CD4-positive, alpha-beta T cell treated with Interleukin-4 for 1 hour (primary cell): Measurements from ENCODE around the gene TRIM38.
A peak's percentile ranks its signal among the peaks of the same experiment; 100 is the strongest.

ENCODE experiments used
- DNase-seq, 2 donors: peaks; one replicate each; pipeline ENCODE4 v3.0.0-alpha.2; 2020 to 2022

The TRIM38 gene

DNA sequence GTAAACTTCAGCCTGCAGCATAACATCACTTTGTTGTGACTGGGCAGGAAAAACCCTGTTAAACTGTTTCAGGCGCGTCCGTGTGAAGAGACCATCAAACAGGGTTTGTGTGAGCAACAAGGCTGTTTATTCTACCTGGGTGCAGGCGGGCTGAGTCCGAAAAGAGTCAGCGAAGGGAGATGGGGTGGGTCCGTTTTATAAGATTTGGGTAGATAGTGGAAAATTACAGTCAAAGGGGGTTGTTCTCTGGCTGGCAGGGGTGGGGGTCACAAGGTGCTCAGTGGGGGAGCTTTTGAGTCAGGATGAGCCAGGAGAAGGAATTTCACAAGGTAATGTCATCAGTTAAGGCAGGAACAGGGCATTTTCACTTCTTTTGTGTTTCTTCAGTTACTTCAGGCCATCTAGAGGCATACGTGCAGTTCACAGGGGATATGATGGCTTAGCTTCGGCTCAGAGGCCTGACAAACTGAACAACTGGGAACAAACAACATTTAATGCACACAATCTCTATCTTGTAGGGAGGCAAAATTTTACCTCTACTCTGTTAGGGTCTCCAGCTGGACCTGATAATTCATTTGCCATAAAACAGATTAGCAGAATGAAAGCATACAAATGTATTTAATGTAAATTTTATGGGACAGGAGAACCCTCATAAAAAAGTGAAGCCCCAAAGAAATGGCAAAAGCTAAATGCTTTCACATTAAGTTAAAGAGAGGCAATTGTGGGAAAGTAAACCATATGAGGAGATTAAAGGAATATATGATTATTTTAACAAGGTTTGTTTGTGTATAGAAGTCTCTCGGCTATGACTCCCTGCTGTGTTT, 66.4 kb downstream of the TRIM38 start:
- no peak for DNase-seq

DNA sequence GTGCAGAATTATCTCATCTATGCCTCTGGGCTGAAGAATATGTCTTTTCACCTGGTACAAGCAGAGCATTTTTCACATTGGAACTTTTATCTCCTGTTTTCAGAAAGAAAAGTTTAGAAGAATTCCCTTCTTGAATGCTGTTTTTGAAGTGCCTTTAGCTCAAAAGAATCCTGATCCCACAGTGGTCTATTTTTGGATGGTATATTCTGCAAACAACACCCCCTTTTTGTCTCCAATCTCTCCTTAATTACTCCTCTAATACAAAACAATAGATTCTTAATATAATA, 66.9 kb downstream of the TRIM38 start:
- no peak for DNase-seq

DNA sequence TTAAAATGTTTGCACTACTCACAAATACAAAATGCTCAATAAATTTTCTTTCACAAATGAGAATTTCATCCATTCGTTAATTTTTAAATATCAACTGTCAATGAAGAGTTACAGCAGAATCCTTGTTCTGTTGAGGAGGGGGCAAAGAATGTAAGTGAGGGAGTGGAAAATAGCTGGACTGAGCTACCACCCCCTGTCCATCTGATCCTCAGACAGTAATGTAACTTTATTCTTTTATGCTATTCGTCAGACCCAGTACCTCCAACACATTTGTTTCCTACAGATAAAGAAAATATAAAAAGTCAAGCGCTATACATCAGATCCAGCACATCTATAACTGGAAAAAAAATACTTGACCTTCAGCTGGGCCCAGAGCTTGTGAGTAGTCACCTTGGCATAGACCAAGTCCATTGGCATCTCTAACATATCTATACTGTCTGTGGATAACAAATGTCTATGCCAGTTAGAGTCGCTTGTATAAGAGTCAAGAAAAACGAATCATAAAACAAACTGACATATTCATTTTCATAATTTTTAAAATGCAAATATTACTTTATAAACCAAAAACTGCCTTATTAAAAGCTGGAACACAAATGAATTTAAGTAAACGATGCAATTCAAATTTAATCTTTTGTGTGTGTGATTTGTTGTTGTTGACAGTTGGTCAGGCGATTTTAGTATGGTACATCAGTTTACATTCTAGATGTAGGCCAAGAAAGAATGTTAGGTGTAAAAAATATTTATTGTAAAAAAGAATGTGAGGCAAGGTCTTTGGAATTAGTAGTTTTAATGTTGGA, 67.5 kb downstream of the TRIM38 start:
- DNase-seq = no peak

DNA sequence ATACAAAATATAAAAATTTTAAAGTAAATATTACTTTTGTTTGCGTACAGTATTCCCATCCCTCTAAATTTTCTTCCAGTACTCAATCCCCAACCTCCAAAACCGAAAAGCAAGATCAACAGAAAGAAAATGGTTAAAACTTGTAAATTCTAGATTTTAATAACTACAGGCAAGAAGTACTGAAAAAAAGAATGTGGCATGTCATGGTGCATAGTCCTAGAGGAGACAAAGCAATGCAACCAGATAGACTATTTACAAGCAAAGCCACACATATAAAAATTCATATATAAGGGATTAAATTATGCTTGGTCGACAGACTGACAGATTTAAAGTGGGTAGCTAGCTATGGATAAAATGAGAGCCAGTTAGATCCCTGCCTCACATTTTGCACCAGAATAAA, 68.1 kb downstream of the TRIM38 start:
- no peak for DNase-seq

DNA sequence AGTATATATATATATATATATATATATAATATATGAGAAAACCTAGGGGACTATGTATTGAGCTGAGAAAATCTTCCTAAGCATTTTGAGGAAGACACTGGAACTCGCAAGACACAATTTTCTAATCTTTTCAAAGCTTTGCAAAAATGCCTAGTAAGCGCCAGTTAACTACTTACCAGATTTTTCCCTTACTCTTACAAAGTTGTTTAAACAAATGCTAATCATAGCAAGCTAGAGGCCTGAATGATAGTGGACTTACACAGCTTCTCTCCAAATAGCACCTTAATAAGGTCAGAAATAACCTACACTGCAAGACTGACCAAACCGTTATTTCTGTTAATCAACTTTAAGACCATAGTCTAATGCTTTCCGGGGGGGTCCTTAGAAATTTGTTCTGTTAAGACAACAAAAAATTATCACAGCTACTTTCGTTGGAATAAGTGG, 68.6 kb downstream of the TRIM38 start:
- peak in 1 of 2 donors; percentile 4 for DNase-seq

DNA sequence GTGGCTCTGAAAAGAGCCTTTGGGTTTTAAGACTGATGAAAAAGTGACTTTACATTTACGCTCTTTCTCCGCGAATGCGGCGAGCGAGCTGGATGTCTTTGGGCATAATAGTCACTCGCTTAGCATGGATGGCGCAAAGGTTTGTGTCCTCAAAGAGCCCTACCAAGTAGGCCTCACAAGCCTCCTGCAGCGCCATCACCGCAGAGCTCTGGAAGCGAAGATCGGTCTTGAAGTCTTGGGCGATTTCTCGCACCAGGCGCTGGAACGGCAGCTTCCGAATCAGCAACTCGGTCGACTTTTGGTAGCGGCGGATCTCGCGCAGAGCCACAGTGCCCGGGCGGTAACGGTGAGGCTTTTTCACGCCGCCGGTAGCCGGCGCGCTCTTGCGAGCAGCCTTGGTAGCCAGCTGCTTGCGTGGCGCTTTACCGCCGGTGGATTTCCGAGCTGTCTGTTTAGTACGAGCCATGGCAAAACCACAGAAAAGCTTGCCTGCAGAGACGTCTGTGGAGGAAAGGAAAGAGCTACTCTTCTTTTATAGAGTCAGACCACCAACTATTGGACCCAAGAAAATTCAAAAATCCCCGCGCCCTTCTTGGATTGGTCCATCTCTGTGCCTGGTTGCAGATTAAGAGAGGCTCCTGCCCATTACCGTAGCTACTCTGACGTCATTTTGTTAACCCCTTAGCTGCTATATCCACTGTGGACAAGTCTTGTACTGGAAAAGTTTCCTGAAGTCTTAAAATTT, 69.2 kb downstream of the TRIM38 start:
- DNase-seq = peak; percentile 93 to 95

DNA sequence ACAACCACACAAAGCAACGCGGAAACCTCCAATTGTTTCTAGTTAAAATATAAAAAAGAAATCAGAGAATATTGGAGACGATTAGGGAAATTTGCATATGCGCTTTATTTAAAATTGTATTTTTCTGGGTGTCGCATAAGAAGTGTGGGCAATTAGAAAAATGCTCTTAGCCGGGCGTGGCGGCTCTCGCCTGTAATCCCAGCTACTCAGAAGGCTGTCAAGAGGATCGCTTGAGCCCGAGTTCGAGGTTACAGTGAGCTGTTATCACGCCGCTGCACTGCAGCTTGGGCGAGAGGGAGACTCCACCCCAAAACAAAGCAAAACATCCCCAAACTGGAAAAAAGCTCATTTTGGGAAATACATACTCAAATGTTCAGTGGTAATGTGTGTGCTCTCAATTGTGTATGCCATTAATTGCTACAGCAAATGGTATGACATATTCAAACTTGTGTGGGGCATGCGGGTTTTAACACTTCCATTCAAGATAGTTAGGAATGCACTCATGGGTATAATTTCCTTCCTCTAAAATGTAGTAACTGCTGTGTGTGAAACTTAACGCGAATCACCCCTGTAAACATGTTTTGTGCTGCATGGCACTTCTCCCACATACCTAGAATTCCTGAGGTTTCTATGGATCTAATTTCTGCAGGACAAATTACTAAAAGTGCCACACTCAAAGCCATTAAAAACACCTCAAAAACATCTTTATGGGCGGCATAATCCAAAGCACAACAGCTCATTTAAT, 69.9 kb downstream of the TRIM38 start:
- peak in 1 of 2 donors; percentile 41 for DNase-seq

DNA sequence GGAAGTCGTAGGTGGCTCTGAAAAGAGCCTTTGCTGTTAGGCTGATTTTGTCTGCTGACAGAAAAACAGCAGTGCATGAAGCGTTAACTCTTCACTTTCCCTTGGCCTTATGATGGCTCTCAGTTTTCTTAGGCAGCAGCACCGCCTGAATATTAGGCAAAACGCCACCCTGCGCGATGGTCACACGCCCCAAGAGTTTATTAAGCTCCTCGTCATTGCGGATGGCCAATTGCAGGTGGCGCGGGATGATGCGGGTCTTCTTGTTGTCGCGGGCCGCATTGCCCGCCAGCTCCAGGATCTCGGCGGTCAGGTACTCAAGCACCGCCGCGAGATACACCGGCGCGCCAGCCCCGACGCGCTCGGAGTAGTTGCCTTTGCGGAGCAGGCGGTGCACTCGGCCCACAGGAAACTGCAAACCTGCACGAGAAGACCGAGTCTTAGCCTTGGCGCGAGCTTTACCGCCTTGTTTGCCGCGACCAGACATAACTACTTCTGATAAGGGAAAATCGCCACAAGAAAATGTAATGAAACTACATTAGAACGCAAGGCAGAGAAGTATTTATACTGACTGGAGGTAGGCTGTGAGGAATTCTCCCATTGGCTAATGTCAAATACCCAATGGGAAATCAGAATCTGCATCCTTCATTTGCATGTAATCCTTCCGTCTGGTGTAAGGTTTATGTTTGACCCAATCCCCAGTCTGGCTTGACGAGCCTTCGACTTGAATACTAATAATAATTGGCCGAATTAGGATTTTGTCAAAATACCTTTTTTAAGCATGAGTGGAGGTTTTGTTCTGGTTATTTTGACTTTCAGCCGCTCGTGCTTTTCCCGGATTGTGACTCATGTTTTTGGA, 70.7 kb downstream of the TRIM38 start:
- DNase-seq = peak; percentile 71 to 94

DNA sequence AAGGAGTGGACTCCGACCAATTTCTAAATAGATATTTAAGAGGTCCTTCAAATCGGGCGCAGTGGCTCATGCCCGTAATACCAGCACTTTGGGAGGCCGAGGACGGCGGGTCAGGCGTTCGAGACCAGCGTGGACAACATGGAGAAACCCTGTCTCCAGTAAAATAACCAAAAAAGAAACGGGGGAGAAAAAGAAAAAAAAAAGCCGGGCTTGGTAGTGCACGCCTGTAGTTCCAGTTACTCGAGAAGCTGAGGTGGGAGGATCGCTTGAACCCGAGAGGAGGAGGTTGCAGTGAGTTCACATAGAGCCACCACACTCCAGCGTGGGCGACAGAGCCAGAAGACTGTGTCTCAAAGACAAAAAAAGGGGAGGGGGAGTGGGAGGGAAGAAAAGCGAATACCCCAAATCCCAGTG, 71.3 kb downstream of the TRIM38 start:
- peak in 1 of 2 donors; percentile 26 for DNase-seq

DNA sequence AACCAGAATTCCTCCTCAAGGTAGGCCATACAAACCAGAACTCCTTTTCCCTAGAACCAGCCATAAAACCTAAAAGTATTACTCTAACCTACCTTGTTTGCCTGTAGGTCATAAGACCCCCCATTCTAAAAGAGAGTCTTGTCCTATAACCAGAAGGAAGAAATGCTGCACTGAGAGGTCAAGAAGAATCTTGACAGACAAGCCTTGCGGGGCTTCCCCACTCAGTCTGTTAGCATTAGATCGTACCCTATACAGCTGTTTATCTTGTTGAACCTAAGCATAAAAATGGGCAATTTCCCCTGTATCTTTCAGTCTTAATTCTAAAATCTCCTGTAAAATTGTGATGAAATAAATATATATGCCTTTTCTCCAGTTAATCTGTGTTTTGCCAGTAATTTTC, 72.3 kb downstream of the TRIM38 start:
- DNase-seq = no peak
